Measurements from ENCODE around the gene ANAPC1. TPM values are rescaled to one million over a fixed set of nuclear protein-coding genes. Genes with fewer than 3 reads are reported as not detected.
"Not testable (repeated sequence)": the region's sequence is repeated elsewhere in the genome, so short reads cannot be mapped to it uniquely, and the experiment has no call there.

ANAPC1 gene
- total and polyA plus RNA-seq, 4 donors, result 3.5 to 36.9 (median 19.4) TPM

GRCh38 chr2:111747410-111748115 is 136.4 kb downstream of the ANAPC1 start:
- not testable (repeated sequence) for DNase-seq (ENCODE audit: low spot score); H3K36me3 ChIP-seq (ENCODE audit: control insufficient read depth in 4 of 4, insufficient read depth in 3 of 4, low read depth in 1 of 4, low read length in 3 of 4); H3K27me3 ChIP-seq (ENCODE audit: control insufficient read depth in 4 of 4, insufficient read depth in 4 of 4, low read length in 3 of 4); H3K27ac ChIP-seq (ENCODE audit: low read depth in 1 of 2, low read length in 2 of 2); H3K4me3 ChIP-seq (ENCODE audit: low read depth in 1 of 3, low read length in 3 of 3); H3K9me3 ChIP-seq (ENCODE audit: control insufficient read depth in 4 of 4, low read length in 3 of 4); H3K4me1 ChIP-seq (ENCODE audit: control insufficient read depth in 4 of 4, insufficient read depth in 4 of 4, low read length in 3 of 4); H3K9ac ChIP-seq (ENCODE audit: low read depth in 1 of 2, low read length in 2 of 2)
- TF ChIP-seq, protein P1, sequence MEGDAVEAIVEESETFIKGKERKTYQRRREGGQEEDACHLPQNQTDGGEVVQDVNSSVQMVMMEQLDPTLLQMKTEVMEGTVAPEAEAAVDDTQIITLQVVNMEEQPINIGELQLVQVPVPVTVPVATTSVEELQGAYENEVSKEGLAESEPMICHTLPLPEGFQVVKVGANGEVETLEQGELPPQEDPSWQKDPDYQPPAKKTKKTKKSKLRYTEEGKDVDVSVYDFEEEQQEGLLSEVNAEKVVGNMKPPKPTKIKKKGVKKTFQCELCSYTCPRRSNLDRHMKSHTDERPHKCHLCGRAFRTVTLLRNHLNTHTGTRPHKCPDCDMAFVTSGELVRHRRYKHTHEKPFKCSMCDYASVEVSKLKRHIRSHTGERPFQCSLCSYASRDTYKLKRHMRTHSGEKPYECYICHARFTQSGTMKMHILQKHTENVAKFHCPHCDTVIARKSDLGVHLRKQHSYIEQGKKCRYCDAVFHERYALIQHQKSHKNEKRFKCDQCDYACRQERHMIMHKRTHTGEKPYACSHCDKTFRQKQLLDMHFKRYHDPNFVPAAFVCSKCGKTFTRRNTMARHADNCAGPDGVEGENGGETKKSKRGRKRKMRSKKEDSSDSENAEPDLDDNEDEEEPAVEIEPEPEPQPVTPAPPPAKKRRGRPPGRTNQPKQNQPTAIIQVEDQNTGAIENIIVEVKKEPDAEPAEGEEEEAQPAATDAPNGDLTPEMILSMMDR (IDR thresholded peaks at IDR 0.05; ENCODE audit: low read depth, low read length, missing input control), result peak; percentile 33
- TF ChIP-seq RAD21 (IDR thresholded peaks at IDR 0.05), result peak; percentile 66 to 73
- 18% methylated on average over 20 of the region's 23 CpGs for WGBS

- 77% methylated on average over 8 of the region's 8 CpGs for WGBS
- H3K9me3 ChIP-seq (ENCODE audit: control insufficient read depth in 4 of 4, low read length in 3 of 4), result not testable (repeated sequence)
Observed at GRCh38 chr2:111744751-111745150, 139.2 kb downstream of the ANAPC1 start.

DNA sequence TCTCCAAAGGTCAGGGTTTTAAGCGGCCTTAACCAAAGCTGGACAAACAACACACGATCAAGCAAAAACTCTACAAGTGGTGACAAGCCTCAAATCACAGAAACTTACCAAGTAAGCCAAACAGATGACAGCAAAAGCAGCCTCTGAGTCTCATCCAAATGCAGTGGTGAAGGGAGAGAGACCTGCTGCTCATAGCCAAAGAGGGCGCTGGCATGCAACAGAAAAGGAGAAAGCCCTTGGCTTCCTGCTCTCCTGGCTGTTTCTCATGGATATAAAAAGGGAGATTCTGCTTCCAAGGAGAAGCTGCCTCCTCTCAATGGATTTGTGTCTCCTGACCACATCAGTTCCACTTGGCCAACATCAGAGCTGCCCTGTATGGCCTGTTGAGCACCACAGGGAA is 142.5 kb downstream of the ANAPC1 start:
- not testable (repeated sequence) for H3K27ac ChIP-seq (ENCODE audit: low read depth in 1 of 2, low read length in 2 of 2); H3K9ac ChIP-seq (ENCODE audit: low read depth in 1 of 2, low read length in 2 of 2); H3K9me3 ChIP-seq (ENCODE audit: control insufficient read depth in 4 of 4, low read length in 3 of 4); DNase-seq (ENCODE audit: low spot score); H3K36me3 ChIP-seq (ENCODE audit: control insufficient read depth in 4 of 4, insufficient read depth in 3 of 4, low read depth in 1 of 4, low read length in 3 of 4); H3K4me1 ChIP-seq (ENCODE audit: control insufficient read depth in 4 of 4, insufficient read depth in 4 of 4, low read length in 3 of 4); H3K4me3 ChIP-seq (ENCODE audit: low read depth in 1 of 3, low read length in 3 of 3); H3K27me3 ChIP-seq (ENCODE audit: control insufficient read depth in 4 of 4, insufficient read depth in 4 of 4, low read length in 3 of 4)
- 77% methylated on average over 2 of the region's 3 CpGs for WGBS

More at GRCh38 chr2:111744751-111745150, 139.2 kb downstream of the ANAPC1 start:
- not testable (repeated sequence) for H3K27me3 ChIP-seq (ENCODE audit: control insufficient read depth in 4 of 4, insufficient read depth in 4 of 4, low read length in 3 of 4); H3K27ac ChIP-seq (ENCODE audit: low read depth in 1 of 2, low read length in 2 of 2); DNase-seq (ENCODE audit: low spot score); H3K4me1 ChIP-seq (ENCODE audit: control insufficient read depth in 4 of 4, insufficient read depth in 4 of 4, low read length in 3 of 4); H3K36me3 ChIP-seq (ENCODE audit: control insufficient read depth in 4 of 4, insufficient read depth in 3 of 4, low read depth in 1 of 4, low read length in 3 of 4); H3K9ac ChIP-seq (ENCODE audit: low read depth in 1 of 2, low read length in 2 of 2); H3K4me3 ChIP-seq (ENCODE audit: low read depth in 1 of 3, low read length in 3 of 3)

DNA sequence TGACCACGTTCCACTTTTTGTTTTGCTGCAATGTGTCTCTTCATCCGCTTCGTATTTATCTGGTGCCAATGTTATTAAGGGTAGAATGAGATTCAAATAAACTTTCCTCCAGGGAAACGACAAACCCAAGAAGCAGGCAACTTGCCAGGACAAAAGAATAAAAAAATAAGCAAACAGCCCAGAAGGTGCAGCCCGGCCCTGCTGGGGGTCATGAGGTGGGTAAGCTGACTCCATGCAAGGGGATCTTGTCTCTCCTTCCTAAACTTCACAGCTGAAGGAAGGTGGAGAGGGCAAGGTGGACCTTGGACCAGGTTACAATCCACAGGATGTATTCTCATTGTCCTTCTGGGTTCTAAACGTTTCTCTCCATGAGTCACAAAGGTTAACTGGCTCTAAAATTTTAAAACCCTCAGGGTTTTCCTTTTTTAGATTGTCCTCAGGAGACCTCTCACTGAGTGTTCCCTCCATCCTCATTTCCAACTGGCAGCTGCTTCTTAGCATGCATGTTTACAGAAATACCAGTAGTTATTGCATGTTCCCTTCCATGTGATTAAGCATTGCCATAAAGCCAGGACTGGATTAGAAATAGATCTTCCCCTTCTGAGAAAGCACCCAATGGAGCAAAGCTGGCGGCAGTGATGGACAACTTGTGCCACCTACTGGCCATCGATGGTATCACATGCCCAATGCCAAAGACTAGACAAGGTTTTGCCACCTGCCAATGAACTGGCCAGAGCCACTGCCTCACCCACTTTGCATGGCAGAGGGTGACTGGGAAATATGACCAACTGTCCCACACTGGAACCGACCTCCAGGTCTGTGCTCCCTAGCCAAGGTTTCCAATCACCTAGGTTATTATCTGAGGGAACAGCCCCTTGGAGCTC is 147.9 kb downstream of the ANAPC1 start:
- not testable (repeated sequence) for DNase-seq (ENCODE audit: low spot score); H3K9me3 ChIP-seq (ENCODE audit: control insufficient read depth in 4 of 4, low read length in 3 of 4); H3K9ac ChIP-seq (ENCODE audit: low read depth in 1 of 2, low read length in 2 of 2); H3K27me3 ChIP-seq (ENCODE audit: control insufficient read depth in 4 of 4, insufficient read depth in 4 of 4, low read length in 3 of 4); H3K4me3 ChIP-seq (ENCODE audit: low read depth in 1 of 3, low read length in 3 of 3); H3K36me3 ChIP-seq (ENCODE audit: control insufficient read depth in 4 of 4, insufficient read depth in 3 of 4, low read depth in 1 of 4, low read length in 3 of 4); H3K4me1 ChIP-seq (ENCODE audit: control insufficient read depth in 4 of 4, insufficient read depth in 4 of 4, low read length in 3 of 4); H3K27ac ChIP-seq (ENCODE audit: low read depth in 1 of 2, low read length in 2 of 2)
- WGBS, result 18% methylated on average over 7 of the region's 9 CpGs
- TF ChIP-seq RXRA (IDR thresholded peaks at IDR 0.05) (peak; percentile 5 to 32), RAD21 (IDR thresholded peaks at IDR 0.05) (peak; percentile 71 to 73)
- TF ChIP-seq, protein P1 (IDR thresholded peaks at IDR 0.05; ENCODE audit: low read depth, low read length, missing input control), result peak; percentile 30

- not testable (repeated sequence) for H3K9me3 ChIP-seq (ENCODE audit: control insufficient read depth in 4 of 4, low read length in 3 of 4); H3K27me3 ChIP-seq (ENCODE audit: control insufficient read depth in 4 of 4, insufficient read depth in 4 of 4, low read length in 3 of 4); H3K9ac ChIP-seq (ENCODE audit: low read depth in 1 of 2, low read length in 2 of 2); H3K36me3 ChIP-seq (ENCODE audit: control insufficient read depth in 4 of 4, insufficient read depth in 3 of 4, low read depth in 1 of 4, low read length in 3 of 4); H3K4me1 ChIP-seq (ENCODE audit: control insufficient read depth in 4 of 4, insufficient read depth in 4 of 4, low read length in 3 of 4); H3K27ac ChIP-seq (ENCODE audit: low read depth in 1 of 2, low read length in 2 of 2); H3K4me3 ChIP-seq (ENCODE audit: low read depth in 1 of 3, low read length in 3 of 3); DNase-seq (ENCODE audit: low spot score)
- WGBS, result 92% methylated on average over 4 of the region's 6 CpGs
Observed at GRCh38 chr2:111735420-111735819, 148.6 kb downstream of the ANAPC1 start.

Data from liver (tissue), 9 donors.